ENCODE measurements around the gene PARP3. TPM values are rescaled to one million over a fixed set of nuclear protein-coding genes. Genes with fewer than 3 reads are reported as not detected.

PARP3 gene
- total and polyA plus RNA-seq, 9 of the 15 experiments (the other 6 are each of a cell fraction or from before 2014, with no cell fraction given), result 0.46 to 6.6 (median 4.5) TPM

- TF ChIP-seq, protein P1, sequence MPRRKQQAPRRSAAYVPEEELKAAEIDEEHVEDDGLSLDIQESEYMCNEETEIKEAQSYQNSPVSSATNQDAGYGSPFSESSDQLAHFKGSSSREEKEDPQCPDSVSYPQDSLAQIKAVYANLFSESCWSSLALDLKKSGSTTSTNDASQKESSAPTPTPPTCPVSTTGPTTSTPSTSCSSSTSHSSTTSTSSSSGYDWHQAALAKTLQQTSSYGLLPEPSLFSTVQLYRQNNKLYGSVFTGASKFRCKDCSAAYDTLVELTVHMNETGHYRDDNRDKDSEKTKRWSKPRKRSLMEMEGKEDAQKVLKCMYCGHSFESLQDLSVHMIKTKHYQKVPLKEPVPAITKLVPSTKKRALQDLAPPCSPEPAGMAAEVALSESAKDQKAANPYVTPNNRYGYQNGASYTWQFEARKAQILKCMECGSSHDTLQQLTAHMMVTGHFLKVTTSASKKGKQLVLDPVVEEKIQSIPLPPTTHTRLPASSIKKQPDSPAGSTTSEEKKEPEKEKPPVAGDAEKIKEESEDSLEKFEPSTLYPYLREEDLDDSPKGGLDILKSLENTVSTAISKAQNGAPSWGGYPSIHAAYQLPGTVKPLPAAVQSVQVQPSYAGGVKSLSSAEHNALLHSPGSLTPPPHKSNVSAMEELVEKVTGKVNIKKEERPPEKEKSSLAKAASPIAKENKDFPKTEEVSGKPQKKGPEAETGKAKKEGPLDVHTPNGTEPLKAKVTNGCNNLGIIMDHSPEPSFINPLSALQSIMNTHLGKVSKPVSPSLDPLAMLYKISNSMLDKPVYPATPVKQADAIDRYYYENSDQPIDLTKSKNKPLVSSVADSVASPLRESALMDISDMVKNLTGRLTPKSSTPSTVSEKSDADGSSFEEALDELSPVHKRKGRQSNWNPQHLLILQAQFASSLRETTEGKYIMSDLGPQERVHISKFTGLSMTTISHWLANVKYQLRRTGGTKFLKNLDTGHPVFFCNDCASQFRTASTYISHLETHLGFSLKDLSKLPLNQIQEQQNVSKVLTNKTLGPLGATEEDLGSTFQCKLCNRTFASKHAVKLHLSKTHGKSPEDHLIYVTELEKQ (CRISPR knock-in tag; IDR thresholded peaks at IDR 0.05), result no peak
- TF ChIP-seq ZNF717 (CRISPR knock-in tag; IDR thresholded peaks at IDR 0.05) (no peak), POLR2A (conservative IDR thresholded peaks at IDR 0.05) (no peak), FOXM1 (IDR thresholded peaks at IDR 0.05; ENCODE audit: low read depth) (no peak), FOXM1 (CRISPR knock-in tag; IDR thresholded peaks at IDR 0.05; ENCODE audit: low read depth) (no peak), DACH1 (IDR thresholded peaks at IDR 0.05; ENCODE audit: partially characterized antibody) (no peak), KAT7 (CRISPR knock-in tag; IDR thresholded peaks at IDR 0.05; ENCODE audit: borderline replicate concordance) (0 out of 2 replicates have a peak, but pooled peaks have one; percentile 8), XRCC5 (IDR thresholded peaks at IDR 0.05; ENCODE audit: low read depth, low read length) (no peak), ATF7 (IDR thresholded peaks at IDR 0.05) (no peak), NFXL1 (CRISPR knock-in tag; IDR thresholded peaks at IDR 0.05) (no peak), SUPT5H (IDR thresholded peaks at IDR 0.05) (no peak), DMBX1 (CRISPR knock-in tag; IDR thresholded peaks at IDR 0.05; ENCODE audit: borderline replicate concordance) (no peak), ZNF311 (CRISPR knock-in tag; IDR thresholded peaks at IDR 0.05) (0 out of 2 replicates have a peak, but pooled peaks have one; percentile 20), C11orf30 (IDR thresholded peaks at IDR 0.05; ENCODE audit: low read depth) (no peak), ZBTB43 (CRISPR knock-in tag; IDR thresholded peaks at IDR 0.05) (no peak), MTA3 (IDR thresholded peaks at IDR 0.05; ENCODE audit: borderline replicate concordance) (0 out of 2 replicates have a peak, but pooled peaks have one; percentile 10), ZNF764 (CRISPR knock-in tag; IDR thresholded peaks at IDR 0.05; ENCODE audit: low read depth) (no peak), HMGN3 (IDR thresholded peaks at IDR 0.05; ENCODE audit: borderline replicate concordance, extremely low read depth, insufficient read length, low read depth, low read length) (peak; percentile 7)
- TF ChIP-seq, protein P2, sequence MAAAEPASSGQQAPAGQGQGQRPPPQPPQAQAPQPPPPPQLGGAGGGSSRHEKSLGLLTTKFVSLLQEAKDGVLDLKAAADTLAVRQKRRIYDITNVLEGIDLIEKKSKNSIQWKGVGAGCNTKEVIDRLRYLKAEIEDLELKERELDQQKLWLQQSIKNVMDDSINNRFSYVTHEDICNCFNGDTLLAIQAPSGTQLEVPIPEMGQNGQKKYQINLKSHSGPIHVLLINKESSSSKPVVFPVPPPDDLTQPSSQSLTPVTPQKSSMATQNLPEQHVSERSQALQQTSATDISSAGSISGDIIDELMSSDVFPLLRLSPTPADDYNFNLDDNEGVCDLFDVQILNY (CRISPR knock-in tag; IDR thresholded peaks at IDR 0.05), result no peak
Measured at GRCh38 chr3:51974277-51974962, 32.3 kb downstream of the PARP3 start (continued).
